Fibroblast of the aortic adventitia (primary cell): Measurements from ENCODE around the gene LDAF1. TPM values are rescaled to one million over a fixed set of nuclear protein-coding genes. Genes with fewer than 3 reads are reported as not detected.
"Not testable (repeated sequence)": the region's sequence is repeated elsewhere in the genome, so short reads cannot be mapped to it uniquely, and the experiment has no call there.

ENCODE experiments used
- DNase-seq: peaks from one replicate; pipeline ENCODE4 v3.0.0-alpha.2; 2010; ENCODE audit warnings: low read depth
- H3K4me3 ChIP-seq: 2 replicates; pipeline ENCODE4 v1.5.1; 2011; ENCODE audit warnings: low read depth, mild to moderate bottlenecking, control low read depth, low read length, moderate library complexity
- total RNA-seq: library from RNA; depleted of rRNA; stranded (reverse); fragments of >200 nt; gene quantifications from 2 replicates; pipeline ENCODE4 v1.2.3, GENCODE V29; 2012; ENCODE audit warnings: low replicate concordance
- TF ChIP-seq, protein P1 (sequence below): IDR thresholded peaks from 2 replicates; pipeline ENCODE4 v1.5.1; 2011; ENCODE audit warnings: mild to moderate bottlenecking, low read length, control low read depth, inconsistent platforms; ENCODE audit not compliant: insufficient read depth

Gene LDAF1
- total RNA-seq, 1 donor = 73.6 TPM

DNA sequence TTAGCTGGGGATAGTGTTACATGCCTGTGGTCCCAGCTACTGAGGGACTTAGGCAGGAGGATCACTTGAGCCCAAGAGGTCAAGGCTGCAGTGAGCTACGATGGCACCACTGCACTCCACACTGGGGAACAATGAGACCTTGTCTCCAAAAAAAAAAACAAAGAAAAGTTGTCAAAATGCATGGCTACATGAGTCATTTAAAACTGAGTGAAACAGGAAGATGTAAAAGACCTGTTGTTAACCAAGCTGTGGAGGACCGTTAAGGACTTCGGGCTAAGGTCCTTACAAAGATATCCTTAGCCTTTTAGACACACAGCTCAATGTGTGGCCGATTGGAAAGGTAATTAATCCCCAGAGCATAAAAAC, 27.8 kb downstream of the LDAF1 start:
- no peak for DNase-seq
- H3K4me3 ChIP-seq = no peak overlapping the region
- TF ChIP-seq, protein P1, sequence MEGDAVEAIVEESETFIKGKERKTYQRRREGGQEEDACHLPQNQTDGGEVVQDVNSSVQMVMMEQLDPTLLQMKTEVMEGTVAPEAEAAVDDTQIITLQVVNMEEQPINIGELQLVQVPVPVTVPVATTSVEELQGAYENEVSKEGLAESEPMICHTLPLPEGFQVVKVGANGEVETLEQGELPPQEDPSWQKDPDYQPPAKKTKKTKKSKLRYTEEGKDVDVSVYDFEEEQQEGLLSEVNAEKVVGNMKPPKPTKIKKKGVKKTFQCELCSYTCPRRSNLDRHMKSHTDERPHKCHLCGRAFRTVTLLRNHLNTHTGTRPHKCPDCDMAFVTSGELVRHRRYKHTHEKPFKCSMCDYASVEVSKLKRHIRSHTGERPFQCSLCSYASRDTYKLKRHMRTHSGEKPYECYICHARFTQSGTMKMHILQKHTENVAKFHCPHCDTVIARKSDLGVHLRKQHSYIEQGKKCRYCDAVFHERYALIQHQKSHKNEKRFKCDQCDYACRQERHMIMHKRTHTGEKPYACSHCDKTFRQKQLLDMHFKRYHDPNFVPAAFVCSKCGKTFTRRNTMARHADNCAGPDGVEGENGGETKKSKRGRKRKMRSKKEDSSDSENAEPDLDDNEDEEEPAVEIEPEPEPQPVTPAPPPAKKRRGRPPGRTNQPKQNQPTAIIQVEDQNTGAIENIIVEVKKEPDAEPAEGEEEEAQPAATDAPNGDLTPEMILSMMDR = no peak

DNA sequence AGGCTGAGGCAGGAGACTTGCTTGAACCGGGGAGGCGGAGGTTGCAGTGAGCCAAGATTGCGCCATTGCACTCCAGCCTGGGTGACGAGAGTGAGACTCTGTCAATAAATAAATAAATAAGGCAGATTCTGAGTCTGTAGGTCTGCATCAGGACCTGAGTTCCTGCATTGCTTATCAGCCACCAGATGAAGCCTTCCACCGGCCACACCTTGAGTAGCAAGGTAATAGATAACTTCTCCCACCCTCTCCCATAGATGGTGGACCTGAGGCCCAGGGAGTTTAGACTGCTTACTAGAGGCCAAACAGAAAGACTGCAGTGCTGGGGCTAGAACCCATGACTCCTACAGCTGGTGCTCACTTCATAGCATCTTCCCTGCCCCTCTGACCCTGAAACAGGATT, 30.8 kb downstream of the LDAF1 start:
- no peak for DNase-seq
- TF ChIP-seq, protein P1 = no peak
- H3K4me3 ChIP-seq = no peak overlapping the region

DNA sequence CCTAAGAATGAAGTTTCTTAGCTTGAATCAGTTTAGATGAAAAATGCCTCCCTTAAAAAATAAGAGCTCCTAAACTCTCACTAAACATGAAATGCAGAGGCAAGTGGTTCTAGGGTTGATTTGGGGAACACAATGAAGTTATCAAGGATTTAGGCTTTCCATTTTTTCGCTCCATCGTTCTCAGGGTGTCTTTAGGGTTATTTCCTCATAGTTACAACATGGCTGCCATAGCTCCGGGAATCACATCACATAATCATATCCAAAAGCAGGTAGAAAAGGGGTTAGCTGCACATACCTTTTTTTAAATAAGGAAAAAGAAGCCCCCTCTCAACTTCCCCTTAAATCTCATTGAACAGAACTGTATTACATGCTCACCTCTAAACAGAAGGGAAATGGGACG, 31.5 kb downstream of the LDAF1 start:
- TF ChIP-seq, protein P1 = no peak

DNA sequence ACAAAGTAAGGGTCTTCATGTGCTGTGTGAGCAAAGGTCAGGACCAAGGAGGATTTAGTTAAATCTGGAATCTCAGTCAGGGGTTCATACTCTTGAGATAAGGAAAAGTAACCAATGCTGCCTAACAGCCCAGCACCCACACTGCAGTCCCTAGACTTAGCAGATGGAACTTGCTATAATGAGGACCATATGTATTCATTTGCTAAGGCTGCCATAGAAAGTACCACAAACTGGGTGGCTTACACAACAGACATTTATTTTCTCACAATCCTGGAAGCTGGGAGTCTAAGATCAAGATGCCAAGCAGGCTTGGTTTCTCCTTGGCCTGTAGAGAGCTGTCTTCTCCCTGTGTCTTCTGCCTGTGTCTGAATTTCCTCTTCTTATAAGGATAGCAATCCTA, 32.1 kb downstream of the LDAF1 start:
- TF ChIP-seq, protein P1 = no peak
- H3K4me3 ChIP-seq = no peak overlapping the region
- DNase-seq = peak; percentile 67

More for the DNA sequence above, 31.5 kb downstream of the LDAF1 start:
- no peak overlapping the region for H3K4me3 ChIP-seq
- DNase-seq = no peak

DNA sequence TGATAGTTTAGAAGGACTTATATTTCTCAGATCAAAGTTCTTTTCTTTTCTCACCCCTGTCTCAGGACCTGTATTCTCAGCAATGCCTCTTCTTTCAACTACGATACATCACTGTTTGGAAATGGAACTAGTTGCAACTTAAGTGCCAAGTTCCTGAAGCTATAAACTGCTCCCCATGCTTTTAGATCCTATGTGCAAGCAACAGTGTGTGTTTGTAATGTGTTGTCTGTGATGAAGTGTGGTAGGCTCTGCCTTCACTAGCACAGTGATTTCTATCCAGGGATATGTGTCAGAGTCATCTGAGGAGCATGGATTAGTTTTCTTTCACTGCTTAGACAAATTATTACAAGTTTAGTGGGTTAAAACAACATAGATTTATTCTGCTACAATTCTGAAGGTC, 34.5 kb downstream of the LDAF1 start:
- DNase-seq = no peak
- H3K4me3 ChIP-seq = no peak overlapping the region
- TF ChIP-seq, protein P1 = no peak

DNA sequence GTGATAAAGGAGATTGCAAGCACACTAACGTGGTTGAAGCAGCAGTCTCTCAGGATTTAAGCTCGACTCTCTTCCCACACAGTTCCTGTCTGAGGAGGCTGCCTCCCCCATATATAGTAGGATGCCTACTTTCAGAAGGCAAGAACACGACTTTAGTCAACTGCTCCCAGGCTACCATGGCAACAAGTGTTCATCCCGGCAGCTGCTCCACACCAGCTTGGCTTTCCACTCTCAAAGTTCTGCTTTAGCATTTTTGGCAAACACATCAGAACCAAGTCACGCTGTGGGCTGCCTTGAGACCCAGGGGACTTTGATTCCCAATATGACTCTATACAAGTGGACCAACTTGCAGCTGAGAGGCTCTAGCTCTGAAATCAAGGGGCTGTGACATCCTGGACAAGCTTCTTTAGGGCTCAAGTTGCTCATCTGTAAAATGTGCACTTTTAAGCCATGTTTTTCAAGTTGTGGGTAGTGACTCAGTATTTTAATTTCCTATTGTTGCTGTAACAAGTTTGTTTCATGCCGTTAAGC, 36.4 kb downstream of the LDAF1 start:
- H3K4me3 ChIP-seq = no peak overlapping the region
- TF ChIP-seq, protein P1 = no peak
- DNase-seq = peak; percentile 26

DNA sequence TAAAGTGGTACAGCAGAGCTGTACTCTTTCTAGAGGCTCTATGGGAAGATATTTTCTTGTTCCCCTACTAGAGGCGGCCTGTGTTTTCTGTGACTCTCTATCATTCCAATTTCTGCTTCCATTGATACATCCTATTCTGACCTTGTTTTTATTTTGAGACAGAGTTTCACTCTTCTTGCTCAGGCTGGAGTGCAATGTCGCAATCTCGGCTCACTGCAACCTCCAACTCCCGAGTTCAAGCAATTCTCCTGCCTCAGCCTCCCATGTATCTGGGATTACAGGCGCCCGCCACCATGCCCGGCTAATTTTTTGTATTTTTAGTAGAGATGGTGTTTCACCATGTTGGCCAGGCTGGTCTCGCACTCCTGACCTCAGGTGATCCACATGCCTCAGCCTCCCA, 36.9 kb downstream of the LDAF1 start:
- H3K4me3 ChIP-seq, DNase-seq: not testable (repeated sequence)
